Gastrocnemius medialis (tissue), 4 donors: ENCODE measurements around the gene SSNA1.

ENCODE experiments used
- POLR2A ChIP-seq, 2 donors: fragments of 450-650 bp; IDR thresholded peaks; one replicate each; pipeline ENCODE4 v1.6.1; 2017; ENCODE audit warnings: antibody characterized with exemption in 2 of 2, mild to moderate bottlenecking in 2 of 2, moderate library complexity in 2 of 2
- TF ChIP-seq, protein P1 (sequence below), 5 experiments: fragments of 450-650 bp in 3 of 5; fragments of 200-600 bp in 2 of 5; sonication (generic) in 2 of 5; IDR thresholded peaks in 4 of 5; conservative IDR thresholded peaks in 1 of 5; 1 replicate in 4 of 5; 2 replicates in 1 of 5; pipeline ENCODE4 v1.5.1; 2016 to 2019; ENCODE audit warnings: antibody characterized with exemption in 5 of 5, mild to moderate bottlenecking in 3 of 5, moderate library complexity in 3 of 5

GRCh38 chr9:137195525-137196220 lies 7.2 kb downstream of the SSNA1 start:
- TF ChIP-seq, protein P1, sequence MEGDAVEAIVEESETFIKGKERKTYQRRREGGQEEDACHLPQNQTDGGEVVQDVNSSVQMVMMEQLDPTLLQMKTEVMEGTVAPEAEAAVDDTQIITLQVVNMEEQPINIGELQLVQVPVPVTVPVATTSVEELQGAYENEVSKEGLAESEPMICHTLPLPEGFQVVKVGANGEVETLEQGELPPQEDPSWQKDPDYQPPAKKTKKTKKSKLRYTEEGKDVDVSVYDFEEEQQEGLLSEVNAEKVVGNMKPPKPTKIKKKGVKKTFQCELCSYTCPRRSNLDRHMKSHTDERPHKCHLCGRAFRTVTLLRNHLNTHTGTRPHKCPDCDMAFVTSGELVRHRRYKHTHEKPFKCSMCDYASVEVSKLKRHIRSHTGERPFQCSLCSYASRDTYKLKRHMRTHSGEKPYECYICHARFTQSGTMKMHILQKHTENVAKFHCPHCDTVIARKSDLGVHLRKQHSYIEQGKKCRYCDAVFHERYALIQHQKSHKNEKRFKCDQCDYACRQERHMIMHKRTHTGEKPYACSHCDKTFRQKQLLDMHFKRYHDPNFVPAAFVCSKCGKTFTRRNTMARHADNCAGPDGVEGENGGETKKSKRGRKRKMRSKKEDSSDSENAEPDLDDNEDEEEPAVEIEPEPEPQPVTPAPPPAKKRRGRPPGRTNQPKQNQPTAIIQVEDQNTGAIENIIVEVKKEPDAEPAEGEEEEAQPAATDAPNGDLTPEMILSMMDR (IDR thresholded peaks at IDR 0.05 in 4 of 5, conservative IDR thresholded peaks at IDR 0.05 in 1 of 5): no peak
- no peak for TF ChIP-seq POLR2A (IDR thresholded peaks at IDR 0.05)
